CD4-positive, alpha-beta T cell (primary cell): Measurements from ENCODE around the gene CALML3. TPM values are rescaled to one million over a fixed set of nuclear protein-coding genes. Genes with fewer than 3 reads are reported as not detected.

ENCODE experiments used
- ATAC-seq: fragments of 200-7000 bp; cut with Tn5 transposase; one replicate; pipeline ENCODE4 v1.10.0; 2022; ENCODE audit warnings: mild to moderate bottlenecking; ENCODE audit not compliant: poor library complexity
- CTCF ChIA-PET: fragments of 350-600 bp; sonication (Branson Sonifier 250); formaldehyde crosslinking; loops from one replicate; lab custom pipeline; 2021; ENCODE audit warnings: antibody characterized with exemption, inconsistent platforms; lab: Charles Lee
- POLR2A ChIA-PET: fragments of 350-600 bp; sonication (Branson Sonifier 250); formaldehyde crosslinking; loops from one replicate; lab custom pipeline; 2021; ENCODE audit warnings: antibody characterized with exemption, inconsistent platforms; lab: Charles Lee
- DNase-seq, 14 experiments: peaks; one replicate each; pipeline ENCODE4 v3.0.0-alpha.2; 2013 to 2020; ENCODE audit warnings: mixed read lengths in 2 of 14
- H3K27ac ChIP-seq, 2 donors: one replicate each; pipeline versions ENCODE4 v1.5.1 to v1.7.0; 2013; ENCODE audit warnings: low read length in 2 of 2, low read depth in 1 of 2, mild to moderate bottlenecking in 1 of 2
- H3K27me3 ChIP-seq, 2 experiments: 1 replicate in 1 of 2; 2 replicates in 1 of 2; pipeline versions ENCODE4 v1.6.1 to v1.7.0; 2013; ENCODE audit warnings: low read length in 2 of 2, control low read depth in 1 of 2, mild to moderate bottlenecking in 1 of 2, moderate library complexity in 1 of 2; ENCODE audit not compliant: insufficient read depth in 2 of 2, control insufficient read depth in 1 of 2
- H3K36me3 ChIP-seq: one replicate; pipeline ENCODE4 v1.6.1; 2013; ENCODE audit warnings: low read length, control low read depth; ENCODE audit not compliant: insufficient read depth
- H3K4me1 ChIP-seq: one replicate; pipeline ENCODE4 v1.6.1; 2013; ENCODE audit warnings: low read length, control low read depth; ENCODE audit not compliant: insufficient read depth
- H3K4me3 ChIP-seq: one replicate; pipeline ENCODE4 v1.5.1; 2013; ENCODE audit warnings: mild to moderate bottlenecking, low read length, moderate library complexity
- H3K9me3 ChIP-seq, 2 experiments: 1 replicate in 1 of 2; 2 replicates in 1 of 2; pipeline versions ENCODE4 v1.6.1 to v1.7.0; 2013; ENCODE audit warnings: low read length in 2 of 2, mild to moderate bottlenecking in 2 of 2, control low read depth in 1 of 2, moderate library complexity in 1 of 2; ENCODE audit not compliant: control insufficient read depth in 1 of 2, insufficient read depth in 1 of 2
- H3K27ac Mint-ChIP-seq: one replicate; pipeline ENCODE4 v1.8.0; 2020; ENCODE audit warnings: mixed read lengths
- H3K27me3 Mint-ChIP-seq: one replicate; pipeline ENCODE4 v1.8.0; 2021; ENCODE audit warnings: mixed read lengths
- H3K36me3 Mint-ChIP-seq: one replicate; pipeline ENCODE4 v1.8.0; 2021; ENCODE audit warnings: low read depth, mixed read lengths
- H3K4me1 Mint-ChIP-seq: one replicate; pipeline ENCODE4 v1.8.0; 2021; ENCODE audit warnings: low read depth, mixed read lengths
- H3K4me3 Mint-ChIP-seq: one replicate; pipeline ENCODE4 v1.8.0; 2020; ENCODE audit warnings: mild to moderate bottlenecking, mixed read lengths
- H3K9me3 Mint-ChIP-seq: one replicate; pipeline ENCODE4 v1.8.0; 2020; ENCODE audit warnings: mixed read lengths
- intact Hi-C, 2 experiments: fragments of 100-400 bp; cut with DNase I in 1 of 2; cut with micrococcal nuclease in 1 of 2; formaldehyde crosslinking; loops; one replicate each; pipeline versions ENCODE4 v1.15.1 to v1.9.0; 2023 to 2025; cut with DNase I, micrococcal nuclease
- total RNA-seq, 174 experiments: library from RNA in 2 of 174; stranded (reverse) in 2 of 174; gene quantifications; one replicate each; pipeline ENCODE4 v1.2.3 and lab custom pipeline; 2021 to 2026
- TF ChIP-seq, protein P1 (sequence below): fragments of 200-600 bp; IDR thresholded peaks from one replicate; pipeline ENCODE4 v1.8.0; 2022; ENCODE audit warnings: antibody characterized with exemption, mild to moderate bottlenecking

CALML3 gene
- total RNA-seq, 2 experiments from 2014 or later = not detected

DNA sequence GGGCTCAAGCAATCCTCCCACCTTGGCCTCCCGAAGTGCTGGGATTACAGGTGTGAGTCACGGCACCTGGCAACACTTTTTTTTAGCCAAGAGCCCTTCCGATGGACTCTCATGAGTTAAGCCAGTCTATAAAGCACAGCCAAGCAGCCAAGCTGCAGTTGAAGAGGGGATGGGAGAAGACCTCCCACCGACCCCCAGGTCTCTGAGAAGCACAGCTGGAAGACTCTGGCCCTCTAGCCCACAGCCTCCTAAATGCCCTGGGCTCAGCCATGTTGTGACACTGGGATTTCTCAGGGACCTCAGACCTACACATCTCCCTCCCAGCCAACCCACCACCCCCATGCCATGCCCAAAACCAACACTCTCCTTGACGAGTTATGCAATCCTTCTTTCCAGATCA lies 31.1 kb downstream of the CALML3 start:
- POLR2A ChIA-PET = no interaction called here
- Histone ChIP-seq H3K36me3 (no peaks in the 10 kb centered on the region), H3K27me3 (no peaks in the 10 kb centered on the region), H3K4me1 (peaks cover 35% of the 10 kb centered on the region), H3K9me3 (no peaks in the 10 kb centered on the region), H3K4me3 (no peak overlapping the region), H3K27ac (no peak overlapping the region)
- no peaks in the 10 kb centered on the region for H3K27me3 Mint-ChIP-seq
- peak overlapping the region; percentile 33 for H3K27ac Mint-ChIP-seq
- H3K4me3 Mint-ChIP-seq = no peak overlapping the region
- intact Hi-C loops = no loop called here
- no peaks in the 10 kb centered on the region for H3K36me3 Mint-ChIP-seq
- H3K9me3 Mint-ChIP-seq = no peaks in the 10 kb centered on the region
- CTCF ChIA-PET = no interaction called here
- peaks cover 14% of the 10 kb centered on the region for H3K4me1 Mint-ChIP-seq
- TF ChIP-seq, protein P1, sequence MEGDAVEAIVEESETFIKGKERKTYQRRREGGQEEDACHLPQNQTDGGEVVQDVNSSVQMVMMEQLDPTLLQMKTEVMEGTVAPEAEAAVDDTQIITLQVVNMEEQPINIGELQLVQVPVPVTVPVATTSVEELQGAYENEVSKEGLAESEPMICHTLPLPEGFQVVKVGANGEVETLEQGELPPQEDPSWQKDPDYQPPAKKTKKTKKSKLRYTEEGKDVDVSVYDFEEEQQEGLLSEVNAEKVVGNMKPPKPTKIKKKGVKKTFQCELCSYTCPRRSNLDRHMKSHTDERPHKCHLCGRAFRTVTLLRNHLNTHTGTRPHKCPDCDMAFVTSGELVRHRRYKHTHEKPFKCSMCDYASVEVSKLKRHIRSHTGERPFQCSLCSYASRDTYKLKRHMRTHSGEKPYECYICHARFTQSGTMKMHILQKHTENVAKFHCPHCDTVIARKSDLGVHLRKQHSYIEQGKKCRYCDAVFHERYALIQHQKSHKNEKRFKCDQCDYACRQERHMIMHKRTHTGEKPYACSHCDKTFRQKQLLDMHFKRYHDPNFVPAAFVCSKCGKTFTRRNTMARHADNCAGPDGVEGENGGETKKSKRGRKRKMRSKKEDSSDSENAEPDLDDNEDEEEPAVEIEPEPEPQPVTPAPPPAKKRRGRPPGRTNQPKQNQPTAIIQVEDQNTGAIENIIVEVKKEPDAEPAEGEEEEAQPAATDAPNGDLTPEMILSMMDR = no peak
- DNase-seq (peak in 1 of 14 experiments; percentile 0), ATAC-seq (no peak)

DNA sequence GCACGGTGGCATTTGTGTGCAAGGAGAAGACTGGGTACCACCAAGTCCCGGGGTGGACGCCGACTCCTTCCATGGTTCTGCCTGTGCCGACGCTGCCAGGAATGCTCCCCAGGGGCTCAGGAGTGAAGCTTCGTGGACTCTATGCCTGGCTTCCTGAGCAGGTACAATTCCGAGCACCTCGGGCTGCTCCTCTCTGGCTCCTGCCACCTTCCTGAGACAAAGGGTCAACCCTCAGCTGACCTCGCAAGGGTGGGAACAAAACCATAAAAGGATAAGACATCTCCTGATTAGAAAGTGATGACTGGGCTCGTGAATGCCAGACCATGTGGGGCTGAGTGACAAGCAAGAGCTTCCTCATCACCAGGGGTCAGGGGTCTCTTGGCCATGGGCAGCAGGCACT lies 31.8 kb downstream of the CALML3 start:
- no peaks in the 10 kb centered on the region for H3K36me3 Mint-ChIP-seq
- H3K9me3 Mint-ChIP-seq = no peaks in the 10 kb centered on the region
- ATAC-seq = no peak
- intact Hi-C loops = no loop called here
- Histone ChIP-seq H3K27ac (no peak overlapping the region), H3K9me3 (no peaks in the 10 kb centered on the region), H3K27me3 (no peaks in the 10 kb centered on the region), H3K36me3 (no peaks in the 10 kb centered on the region), H3K4me3 (no peak overlapping the region), H3K4me1 (peaks cover 28% of the 10 kb centered on the region)
- POLR2A ChIA-PET = no interaction called here
- no peaks in the 10 kb centered on the region for H3K27me3 Mint-ChIP-seq
- H3K4me1 Mint-ChIP-seq = peaks cover 14% of the 10 kb centered on the region
- CTCF ChIA-PET = no interaction called here
- H3K4me3 Mint-ChIP-seq = no peak overlapping the region
- TF ChIP-seq, protein P1 = no peak
- peak overlapping the region; percentile 33 for H3K27ac Mint-ChIP-seq
- peak in 1 of 14 experiments; percentile 14 for DNase-seq

DNA sequence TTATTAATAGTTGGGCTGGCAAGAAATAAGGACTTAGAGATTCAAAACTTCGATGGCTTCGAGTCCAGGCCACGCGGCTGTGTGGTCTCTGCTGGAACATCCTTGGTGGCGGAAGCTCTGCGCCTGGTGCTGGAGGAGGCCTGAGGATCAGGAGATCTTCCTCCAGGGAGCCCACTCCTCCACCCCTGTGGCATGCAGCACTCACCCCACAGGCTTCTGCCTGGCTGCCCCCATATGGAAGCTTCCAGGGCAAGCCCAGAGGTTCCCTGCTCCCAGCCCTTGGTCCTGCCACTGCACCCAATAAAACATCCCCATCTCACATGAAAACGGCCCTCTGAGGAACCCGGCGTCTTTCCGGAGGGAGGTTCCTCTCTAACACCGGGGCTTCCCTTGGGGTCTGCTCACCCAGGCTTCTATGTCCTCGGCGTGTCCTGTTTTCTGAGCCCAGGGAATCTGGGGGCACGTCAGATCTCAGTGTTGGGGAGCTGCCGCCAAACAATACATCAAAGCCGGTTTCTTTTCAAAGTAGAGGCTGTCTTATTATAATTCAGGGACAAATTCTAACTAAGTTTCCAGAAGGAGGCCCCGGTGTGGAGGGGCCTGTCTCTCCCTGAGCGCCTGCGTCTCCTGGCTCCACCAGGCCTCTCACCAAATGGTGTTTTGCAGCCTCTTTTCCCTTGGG lies 32.4 kb downstream of the CALML3 start:
- intact Hi-C loops = no loop called here
- Mint-ChIP-seq H3K36me3 (no peaks in the 10 kb centered on the region), H3K9me3 (no peaks in the 10 kb centered on the region), H3K27me3 (no peaks in the 10 kb centered on the region), H3K27ac (no peak overlapping the region), H3K4me1 (peaks cover 14% of the 10 kb centered on the region), H3K4me3 (no peak overlapping the region)
- Histone ChIP-seq H3K4me3 (no peak overlapping the region), H3K36me3 (no peaks in the 10 kb centered on the region), H3K9me3 (no peaks in the 10 kb centered on the region), H3K27ac (no peak overlapping the region), H3K4me1 (peaks cover 24% of the 10 kb centered on the region), H3K27me3 (no peaks in the 10 kb centered on the region)
- TF ChIP-seq, protein P1 = no peak
- ChIA-PET CTCF (no interaction called here), POLR2A (no interaction called here)
- ATAC-seq (no peak), DNase-seq (peak in 1 of 14 experiments; percentile 12)
